ENCODE data around the gene HES7.

Gene HES7

DNA sequence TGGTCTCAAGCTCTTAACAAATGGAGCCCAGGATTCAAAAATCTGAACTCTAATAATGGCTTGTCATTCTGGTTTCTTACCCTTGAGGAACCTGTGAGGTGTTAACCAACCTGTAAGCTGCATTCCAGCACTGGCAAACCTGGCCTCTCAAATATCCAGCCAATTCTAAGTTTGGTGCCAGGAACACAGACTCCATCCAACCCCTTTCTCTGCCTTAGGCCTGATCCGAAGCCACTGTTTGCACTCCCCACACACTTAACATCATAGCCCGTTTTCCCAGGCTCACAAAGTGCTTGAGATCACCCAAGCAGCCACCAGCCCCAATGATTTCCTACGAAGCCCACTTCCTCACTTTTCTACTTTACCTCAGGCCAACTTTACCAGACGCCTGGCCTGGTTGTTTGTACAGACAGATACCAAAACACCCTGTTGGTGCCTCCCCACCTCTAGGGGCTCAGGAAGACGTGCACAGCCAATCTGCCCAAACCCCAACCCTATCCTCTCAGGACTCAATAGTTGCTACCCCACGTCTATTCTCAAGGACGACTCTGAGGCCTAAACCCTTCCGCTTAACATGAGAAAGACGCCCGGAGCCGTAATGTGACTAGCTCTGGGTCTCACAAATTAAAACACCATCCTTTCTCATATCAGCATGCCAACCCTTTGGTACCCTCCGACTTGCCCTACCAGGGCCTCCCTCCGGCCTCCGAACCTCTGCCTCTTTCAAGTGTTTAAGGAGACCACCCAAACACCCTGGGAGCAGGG, 31.5 kb upstream of the HES7 start:
- DNase-seq, result no peak

DNA sequence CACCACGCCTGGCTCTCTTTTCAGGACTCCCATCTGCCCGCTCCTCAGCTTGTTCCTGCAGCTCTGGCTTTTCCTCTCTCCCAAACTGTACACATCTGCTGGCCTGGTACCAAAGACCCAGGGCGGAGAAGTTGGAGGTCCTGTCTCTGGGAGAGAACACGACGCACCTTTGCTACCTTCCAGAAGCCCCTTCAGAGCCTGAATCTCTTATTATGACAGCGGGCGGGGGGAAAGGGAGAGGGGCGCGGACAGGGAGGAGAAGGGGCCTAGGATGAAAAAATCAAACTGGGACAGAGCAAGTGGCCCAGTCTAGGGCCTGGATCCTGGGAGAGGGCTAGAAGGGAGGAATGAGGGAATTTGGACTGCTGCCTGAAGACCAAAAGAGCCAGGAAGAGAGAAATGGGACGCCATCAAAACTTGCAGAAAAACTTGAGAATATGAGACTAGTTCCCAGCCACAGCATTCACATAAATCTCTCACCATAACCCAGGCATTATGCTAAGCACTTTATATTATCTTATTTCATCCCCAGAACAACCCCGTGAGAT, 30.8 kb upstream of the HES7 start:
- no peak for DNase-seq

DNA sequence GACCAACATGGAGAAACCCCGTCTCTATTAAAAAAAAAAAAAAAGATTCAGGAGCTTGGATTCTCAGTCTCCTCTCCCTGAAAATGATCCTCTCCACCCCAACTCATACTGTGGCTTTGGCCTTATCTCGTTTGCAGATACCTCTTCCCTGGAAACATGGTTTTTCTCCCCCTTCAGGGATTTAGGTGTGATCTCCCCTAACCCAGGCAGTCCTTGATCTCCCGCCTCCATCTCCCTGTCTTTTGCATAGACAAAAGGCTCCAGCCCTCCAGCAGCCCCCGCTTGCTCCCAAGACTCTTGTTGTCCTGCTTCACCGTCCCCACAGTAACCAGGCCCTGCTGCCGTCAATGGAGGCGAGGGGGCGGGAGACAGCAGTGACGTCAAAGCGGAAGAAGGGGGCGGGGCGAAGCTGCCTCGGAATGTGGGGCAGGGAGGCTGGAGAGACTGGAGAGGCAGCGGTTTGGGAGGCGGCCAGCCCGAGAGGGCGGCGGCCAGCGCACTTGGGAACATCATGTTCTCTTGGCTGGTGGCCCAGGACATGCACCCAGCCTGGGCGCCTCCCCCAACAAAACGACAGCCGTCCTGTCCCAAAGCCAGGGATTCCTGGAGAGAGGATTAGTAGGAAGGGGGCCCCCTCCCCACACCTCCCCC, 30.2 kb upstream of the HES7 start:
- DNase-seq, result peak; percentile 39

DNA sequence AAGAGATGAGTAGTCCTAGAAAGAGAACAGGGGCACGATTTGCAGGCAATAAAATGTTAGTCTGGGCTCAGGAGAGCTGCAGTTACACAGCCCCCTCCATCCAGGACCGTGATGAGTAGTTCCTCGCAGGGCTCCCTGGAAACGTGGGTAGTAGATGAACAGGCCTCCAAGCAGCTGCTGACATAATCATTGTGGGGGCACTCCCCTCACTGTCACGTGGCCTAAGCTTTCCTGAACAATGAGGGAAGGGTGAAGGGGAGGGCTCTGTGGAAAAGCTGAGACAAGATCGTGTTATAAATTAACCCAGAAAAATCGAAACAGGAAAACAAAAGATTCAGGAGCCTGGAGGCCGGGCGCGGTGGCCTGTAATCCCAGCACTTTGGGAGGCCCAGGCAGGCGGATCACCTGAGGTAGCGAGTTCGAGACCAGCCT, 29.6 kb upstream of the HES7 start:
- DNase-seq, result no peak

DNA sequence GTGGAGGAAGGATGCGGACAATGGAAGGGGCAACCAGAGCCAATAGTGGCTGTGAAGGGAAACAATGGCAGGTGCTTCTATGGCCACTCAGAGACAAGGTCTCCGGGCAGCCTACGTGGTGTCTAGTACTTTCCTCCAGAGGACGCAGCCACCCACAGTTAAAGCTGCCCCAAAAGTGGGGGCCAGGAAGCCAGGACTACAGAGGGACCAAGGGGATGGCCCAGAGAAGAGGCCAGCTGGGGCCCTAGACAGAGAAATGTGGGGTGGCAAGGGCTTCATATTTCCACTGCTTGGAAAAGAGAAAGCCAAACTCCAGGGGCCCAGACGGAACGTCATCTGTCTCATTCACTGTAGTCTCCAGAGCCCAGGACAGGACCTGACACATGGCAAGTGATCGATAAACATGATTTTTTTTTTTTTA, 29.1 kb upstream of the HES7 start:
- DNase-seq, result no peak

DNA sequence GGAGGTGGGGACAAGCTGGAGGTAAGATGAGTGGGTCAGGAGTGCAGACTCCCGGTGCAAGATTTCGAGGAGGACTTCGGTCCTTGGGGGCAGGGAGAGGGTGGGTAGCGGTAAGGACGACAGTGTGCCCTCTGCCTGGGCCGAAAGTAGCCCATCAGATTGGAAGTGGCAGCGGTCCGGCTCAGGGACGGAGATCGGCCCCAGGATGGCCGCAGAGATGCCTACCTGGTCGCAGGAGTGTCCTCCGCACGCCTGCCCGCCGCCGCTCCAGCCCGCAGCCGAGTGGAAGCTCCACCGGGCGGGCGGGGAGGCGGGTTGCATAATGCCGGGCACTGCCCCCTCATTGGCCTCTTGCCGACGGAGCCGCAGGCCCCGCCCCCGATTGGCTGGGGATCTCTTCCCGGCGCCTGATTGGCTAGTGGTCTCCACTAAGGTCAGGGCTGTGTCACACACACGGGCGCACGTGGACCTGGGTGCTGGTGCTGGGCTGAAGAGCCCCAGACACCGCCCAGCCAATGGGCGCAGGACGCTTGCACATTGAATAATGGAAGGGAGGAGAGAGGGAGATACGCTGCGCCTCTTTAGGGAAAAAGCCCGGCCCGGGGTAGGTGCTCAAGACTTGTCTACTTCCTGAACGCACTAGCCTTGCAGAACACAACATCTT, 28.3 kb upstream of the HES7 start, which contains the start of gene PER1:
Gene PER1, minus strand, starts transcription at position 293 of the 664 bp plus-strand sequence. CDS start 1,698 bp downstream, outside the sequence.
- peak; percentile 70 for DNase-seq

DNA sequence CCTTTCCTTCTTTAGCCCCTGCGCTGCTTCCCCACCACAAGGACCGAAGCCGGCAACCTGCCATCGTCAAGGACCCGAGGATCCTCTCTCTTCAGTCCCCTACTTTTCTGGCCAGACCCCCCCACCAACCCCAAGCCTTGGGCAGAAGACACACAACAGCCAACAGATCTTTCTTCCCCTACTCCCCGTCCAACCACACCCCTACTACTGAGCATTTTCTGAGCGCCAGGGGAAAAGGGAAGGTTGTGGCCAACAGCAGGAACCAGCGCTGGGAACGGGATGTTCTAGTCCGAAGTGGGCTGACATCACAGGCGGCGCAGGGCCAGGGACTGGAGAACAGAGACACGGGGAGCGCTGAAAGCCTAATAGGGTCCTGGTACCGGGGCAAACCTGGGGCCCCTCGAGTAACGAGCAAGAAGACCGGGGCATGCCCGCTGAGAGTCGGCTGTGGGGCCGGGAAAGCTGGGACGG, 27.8 kb upstream of the HES7 start:
- no peak for DNase-seq

DNA sequence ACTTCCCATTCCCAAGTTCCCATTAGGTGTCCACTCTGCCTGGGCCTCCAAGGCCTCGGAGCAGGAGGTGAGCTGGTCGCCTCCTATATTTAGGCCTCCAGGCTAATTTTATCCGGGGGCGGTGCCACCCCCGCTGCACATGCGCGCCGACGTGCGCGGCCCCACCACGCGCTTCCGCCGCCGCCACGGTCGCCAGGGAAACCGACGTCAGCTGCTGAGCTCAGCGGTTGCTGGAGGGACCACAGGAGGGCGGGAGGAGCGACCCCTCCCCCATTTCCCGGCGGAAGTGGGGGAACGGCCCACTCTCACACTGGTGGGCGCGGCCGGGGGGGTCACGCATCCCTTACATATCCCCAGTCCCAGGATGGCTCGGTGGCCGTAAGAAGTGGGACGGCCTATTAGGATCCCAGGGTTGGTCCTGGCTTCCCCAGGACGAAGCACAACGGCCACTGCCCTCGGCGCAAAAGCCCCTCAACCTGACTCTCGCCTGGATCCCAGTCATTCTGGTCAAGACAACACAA, 27.3 kb upstream of the HES7 start:
- no peak for DNase-seq

DNA sequence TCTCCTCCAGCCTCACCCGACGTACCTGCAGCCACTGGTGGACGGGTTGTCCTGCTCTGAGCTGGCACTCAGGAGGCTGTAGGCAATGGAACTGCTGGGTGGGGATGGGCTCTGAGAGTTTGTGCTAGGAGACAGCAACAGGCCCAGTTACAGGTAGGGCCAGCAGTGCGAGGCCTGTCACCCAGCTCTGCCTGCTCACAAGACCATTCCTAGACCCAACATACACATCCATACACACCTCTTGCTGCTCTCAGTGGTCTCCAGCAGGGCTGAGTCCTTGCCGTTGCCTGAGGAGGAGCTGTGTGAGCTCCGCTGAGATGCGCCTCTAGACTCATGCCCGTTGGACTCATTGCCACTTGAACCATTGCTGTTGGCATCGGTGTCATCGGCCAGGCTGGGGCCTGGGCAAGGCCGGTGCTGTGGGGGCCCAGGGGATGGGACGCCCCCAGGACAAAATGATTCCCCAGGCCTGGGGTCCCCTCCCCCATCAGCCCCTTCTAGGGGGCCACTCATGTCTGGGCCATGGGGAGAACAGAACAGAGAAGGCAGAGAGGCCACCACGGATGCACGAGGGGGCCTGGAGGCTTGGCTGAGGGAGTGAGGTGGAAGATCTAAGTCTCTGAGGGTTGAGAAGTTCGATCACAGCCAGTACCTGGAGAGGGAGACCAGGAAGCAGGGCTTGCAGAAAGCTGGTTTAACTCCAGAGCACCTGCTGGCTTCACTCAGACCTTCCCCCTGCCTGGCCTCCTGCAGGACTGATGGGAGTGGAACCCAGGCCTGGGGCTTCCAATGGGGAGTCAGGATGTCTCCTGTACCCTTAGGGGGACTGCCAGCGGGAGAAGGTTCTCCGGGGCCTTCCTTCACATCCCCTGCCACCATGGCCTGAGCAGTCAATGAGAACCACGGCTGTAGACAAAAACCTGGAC, 26.6 kb upstream of the HES7 start:
- no peak for DNase-seq

DNA sequence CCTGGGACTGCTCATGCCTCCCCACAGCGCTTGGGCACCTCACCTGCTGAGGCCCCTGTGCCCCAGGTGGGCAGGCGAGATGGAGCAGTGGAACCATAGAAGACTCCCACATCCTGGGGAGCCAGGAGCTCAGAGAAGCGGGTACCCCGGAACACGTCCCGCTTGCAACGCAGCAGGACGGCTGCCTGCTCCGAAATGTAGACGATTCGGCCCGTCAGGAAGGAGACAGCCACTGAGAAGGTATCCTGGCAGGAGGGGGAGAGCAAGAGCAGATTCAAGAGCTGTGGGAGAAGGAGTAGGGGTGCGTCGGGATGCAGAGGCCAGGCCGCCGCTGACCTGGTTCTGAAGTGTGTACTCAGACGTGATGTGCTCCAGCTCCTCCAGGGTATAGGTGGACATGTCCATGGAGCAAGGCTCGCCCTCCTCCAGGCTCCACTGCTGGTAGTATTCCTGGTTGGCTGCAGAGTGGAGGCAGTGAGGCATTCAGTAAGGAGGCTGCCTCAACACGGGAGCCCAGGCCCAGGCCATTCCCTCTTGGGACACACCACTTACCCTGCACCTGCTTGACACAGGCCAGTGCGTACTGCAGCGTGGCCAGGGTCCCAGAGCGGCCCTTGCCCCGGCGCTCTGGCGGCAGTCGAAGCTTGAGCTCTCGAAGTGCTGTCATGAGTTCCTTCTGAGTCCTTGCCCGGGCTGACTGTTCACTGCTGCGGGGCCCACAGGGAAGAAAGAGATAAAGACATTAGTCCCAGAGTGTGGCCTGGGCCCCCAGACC, 25.7 kb upstream of the HES7 start:
- no peak for DNase-seq

DNA sequence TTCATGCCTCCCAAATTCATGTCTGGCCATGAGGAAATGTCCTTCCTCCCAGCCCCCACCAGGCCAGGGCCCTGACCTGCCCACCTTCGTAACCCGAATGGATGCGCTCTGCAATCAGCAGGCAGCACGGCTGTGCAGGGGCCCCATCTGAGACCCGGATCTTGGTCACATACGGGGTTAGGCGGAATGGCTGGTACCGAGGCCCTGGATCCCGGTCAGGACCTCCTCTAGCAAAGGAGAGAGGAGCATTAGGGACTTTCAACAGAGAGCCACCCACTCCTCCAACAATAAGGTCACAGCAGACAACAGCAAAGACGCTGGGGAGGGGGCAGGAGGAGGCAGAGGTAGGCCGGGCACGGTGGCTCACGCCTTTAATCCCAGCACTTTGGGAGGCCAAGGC, 24.7 kb upstream of the HES7 start:
- DNase-seq, result no peak

DNA sequence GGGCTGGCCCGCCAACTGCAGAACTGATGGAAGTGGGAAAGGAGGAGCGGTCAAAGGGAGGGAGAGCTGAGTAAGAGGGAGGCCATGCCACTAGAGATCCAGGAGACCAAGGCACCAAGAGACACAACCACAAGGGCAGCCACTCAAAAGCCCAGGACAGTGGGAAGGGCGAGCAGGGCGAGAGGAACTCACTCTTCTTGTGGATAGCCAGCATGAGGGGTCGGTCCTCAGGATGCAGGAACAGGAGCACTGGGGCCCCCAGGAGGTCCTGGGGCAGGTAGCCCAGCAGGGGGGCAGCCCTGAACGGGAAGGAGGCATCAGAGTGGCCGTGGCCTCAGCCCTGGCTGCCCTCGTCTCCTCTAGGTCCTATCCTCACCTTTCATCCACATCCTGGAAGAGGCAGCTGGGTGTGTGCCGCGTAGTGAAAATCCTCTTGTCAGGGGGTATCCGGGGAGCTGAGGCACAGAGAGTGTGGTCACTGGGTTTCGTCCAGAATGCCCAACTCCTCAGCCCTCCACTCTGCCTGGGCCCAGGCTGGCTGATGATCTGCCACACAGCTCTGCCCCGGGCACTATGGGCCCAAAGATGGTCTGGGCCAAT, 24.0 kb upstream of the HES7 start:
- DNase-seq, result no peak

DNA sequence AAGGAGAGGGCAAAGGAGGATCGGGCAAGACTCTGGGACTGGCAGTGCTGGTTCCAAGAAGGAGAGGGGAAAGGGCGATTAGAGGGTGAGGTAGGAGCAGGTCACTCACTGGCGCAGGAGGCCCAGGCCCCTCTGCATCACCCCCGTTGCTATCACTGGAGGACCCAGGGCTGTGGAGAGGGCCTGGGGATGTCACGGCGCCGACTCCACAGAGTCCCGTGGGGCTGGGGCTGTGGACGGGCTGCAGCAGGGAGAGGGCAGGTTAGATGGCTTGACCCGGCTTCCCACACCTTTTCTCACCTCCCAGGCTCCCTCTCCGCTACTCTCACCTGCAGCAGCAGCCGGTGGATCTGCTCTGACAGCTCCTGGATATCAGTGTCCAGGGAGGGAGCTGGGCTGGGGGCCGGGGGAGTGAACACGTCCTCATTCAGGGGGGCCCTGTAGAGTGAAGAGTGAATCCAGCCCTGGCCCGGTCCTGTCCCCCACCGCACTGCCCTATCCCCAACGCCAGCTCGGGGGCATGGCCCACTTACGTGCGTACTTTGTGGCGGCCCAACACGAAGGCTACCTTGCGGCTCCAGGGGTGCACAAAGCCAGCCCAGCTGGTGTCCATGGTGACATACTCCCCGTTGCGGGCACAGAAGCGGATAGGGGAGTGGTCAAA, 23.4 kb upstream of the HES7 start:
- no peak for DNase-seq

DNA sequence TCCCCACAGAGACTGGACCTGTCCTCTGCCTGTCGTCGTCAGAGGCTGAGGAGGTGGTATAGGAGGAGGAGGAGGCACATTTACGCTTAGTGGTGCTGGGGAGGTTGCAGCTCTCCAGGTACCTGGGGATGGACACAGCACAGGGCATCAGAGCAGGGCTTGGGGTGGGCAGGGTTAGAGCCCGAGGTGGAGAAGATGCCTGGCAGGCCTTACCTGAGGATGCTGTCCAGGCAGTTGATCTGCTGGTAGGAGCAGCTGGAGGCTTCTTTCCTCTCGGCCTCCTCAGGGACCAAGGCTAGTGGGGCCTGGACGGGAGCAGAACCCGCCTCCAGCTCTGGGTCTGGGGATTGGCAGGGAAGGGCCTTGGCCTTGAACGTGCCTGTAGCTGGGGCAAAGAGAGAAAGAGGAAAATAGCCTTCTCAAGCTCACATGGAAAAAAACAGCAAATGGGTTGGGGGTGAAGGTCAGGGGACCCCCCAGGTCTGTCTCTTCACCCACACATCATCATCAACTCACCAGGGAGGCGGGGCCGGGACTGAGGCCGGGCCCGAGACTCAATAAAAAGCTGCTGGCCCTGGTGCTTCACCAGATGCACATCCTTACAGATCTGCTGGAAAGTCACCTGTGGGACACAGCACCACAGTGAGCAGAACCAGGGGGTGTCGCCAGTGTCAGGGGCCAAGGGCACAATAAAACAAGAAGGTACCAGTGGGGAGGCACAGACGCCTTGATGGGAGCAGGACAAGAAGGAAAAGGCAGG, 22.7 kb upstream of the HES7 start:
- no peak for DNase-seq

DNA sequence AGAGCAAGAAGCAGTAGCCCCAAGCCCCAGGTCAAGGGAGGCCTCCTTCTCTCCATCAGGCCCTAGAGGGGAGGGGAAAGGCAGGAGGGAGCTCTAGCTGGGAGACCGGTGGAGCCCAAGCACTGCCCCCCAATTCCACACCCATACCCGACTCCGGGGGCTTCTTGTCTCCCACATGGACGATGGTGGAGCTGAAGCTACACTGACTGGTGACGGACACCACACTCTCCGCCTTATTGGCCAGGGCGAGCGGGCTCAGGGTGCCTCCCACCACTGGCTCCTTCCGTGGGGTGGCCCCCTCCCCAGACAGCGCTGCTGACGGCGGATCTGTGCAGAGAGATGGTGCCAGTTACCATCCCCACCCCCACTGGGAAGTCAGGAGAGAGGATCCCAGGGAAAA, 21.9 kb upstream of the HES7 start:
- no peak for DNase-seq

DNA sequence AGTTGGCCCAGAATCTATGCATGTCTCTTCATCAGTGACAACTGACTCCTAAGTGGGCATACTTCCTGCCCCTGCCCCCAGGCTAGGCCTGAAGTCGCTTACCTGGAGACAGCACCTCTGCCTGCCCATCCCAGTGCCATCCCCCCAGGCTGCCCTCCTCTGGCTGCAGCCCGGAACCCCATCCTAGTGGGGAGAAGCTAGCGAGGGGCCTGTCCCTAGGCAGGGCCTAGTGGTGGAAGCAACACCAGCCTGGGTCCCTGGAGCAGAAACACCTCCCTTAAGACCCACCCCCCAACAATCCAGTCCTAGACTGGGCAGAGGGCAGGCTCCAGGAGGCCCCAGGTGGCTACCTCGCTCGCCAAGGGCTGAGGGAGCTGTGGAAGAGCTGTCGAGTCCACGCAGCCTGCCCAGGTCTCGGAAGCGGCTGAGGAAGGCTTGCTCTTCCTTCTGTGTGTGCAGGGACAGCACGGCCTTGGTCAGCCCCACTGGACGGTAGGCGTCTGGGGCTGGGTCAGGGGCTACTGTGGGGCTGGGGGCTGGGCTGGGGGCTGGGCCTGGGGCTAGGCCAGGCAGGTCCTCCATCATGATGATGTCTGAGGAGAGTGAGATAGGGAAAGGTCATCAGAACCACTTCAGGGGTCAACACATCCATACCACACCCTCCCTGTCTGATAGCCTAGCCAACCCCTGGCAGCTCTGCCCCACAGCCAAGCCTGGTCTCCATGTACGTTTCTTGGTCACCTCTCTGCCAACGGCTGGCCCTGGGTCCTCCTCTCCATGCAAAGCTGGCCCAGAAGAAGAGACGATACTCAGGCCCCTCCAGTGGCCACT, 20.7 kb upstream of the HES7 start:
- DNase-seq, result no peak

DNA sequence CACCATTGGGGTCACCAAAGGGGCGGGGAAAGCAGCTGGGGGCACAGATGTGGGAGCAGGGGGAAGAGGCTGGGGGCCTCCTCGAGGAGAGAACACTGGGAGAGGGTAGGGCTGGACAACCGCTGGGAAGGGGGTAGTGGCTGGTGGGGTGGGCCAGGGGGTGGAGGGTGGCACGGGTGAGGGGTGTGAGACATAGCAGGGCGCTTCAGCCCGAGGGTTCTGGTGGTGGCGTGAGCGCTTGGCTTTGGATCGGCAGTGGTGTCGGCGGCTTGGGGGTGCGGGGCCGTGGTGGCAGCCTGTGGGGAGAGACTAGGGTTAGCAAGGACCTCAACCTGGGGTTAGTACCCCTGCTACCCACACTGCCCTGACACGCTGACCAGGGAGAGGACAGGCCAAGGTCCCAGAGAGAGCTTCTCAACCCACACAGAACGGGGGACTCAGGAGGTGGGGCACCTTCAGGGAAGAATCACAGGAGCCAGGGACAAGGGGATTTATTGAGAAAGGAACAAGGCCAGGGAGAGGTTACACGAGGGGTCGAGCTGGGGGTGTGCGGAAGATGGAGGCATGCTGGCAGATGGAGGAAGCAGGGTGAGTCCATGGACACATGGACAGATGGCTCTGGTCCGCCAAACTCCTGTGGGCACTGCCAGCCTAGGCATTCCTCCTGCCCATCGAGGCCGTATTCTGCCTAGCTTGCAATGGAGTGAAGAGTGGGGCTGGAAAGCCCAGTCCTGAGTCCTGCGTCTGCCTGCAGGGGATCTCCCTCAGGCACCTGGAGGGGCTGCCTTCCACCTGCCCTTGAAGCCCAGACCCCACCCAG, 19.9 kb upstream of the HES7 start:
- no peak for DNase-seq
